ENCODE results near the gene TC2N. TPM values are rescaled to one million over a fixed set of nuclear protein-coding genes. Genes with fewer than 3 reads are reported as not detected.
A peak's percentile ranks its signal among the peaks of the same experiment; 100 is the strongest.

The TC2N gene
- total and polyA plus RNA-seq, 9 of the 15 experiments (the other 6 are each of a cell fraction or from before 2014, with no cell fraction given) = 2.0 to 12.5 (median 7.3) TPM

DNA sequence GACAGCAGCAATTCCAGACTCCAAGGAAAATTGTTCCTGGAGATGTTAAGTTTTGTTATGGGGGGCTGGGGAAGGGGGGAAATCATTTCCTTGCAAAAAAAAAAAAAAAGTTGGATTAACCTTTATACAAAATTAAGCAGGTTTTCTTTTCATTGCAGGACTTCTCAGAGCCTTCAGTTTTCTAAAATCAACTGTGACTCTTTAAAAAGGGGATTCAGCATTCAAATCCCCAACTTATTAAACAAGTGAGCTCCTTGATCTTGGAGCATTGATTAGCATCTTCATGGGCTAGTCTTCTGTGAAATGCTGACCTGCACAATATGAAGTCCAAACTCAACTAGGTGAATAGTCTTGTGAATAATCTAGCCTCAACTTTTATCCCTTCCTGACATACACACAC lies 7.1 kb downstream of the TC2N start (continued):
- TF ChIP-seq, protein P1, sequence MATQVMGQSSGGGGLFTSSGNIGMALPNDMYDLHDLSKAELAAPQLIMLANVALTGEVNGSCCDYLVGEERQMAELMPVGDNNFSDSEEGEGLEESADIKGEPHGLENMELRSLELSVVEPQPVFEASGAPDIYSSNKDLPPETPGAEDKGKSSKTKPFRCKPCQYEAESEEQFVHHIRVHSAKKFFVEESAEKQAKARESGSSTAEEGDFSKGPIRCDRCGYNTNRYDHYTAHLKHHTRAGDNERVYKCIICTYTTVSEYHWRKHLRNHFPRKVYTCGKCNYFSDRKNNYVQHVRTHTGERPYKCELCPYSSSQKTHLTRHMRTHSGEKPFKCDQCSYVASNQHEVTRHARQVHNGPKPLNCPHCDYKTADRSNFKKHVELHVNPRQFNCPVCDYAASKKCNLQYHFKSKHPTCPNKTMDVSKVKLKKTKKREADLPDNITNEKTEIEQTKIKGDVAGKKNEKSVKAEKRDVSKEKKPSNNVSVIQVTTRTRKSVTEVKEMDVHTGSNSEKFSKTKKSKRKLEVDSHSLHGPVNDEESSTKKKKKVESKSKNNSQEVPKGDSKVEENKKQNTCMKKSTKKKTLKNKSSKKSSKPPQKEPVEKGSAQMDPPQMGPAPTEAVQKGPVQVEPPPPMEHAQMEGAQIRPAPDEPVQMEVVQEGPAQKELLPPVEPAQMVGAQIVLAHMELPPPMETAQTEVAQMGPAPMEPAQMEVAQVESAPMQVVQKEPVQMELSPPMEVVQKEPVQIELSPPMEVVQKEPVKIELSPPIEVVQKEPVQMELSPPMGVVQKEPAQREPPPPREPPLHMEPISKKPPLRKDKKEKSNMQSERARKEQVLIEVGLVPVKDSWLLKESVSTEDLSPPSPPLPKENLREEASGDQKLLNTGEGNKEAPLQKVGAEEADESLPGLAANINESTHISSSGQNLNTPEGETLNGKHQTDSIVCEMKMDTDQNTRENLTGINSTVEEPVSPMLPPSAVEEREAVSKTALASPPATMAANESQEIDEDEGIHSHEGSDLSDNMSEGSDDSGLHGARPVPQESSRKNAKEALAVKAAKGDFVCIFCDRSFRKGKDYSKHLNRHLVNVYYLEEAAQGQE (IDR thresholded peaks at IDR 0.05; ENCODE audit: borderline replicate concordance) = no peak
- TF ChIP-seq, protein P1 (CRISPR knock-in tag; IDR thresholded peaks at IDR 0.05; ENCODE audit: low read depth) = no peak
- TF ChIP-seq ZNF239 (CRISPR knock-in tag; IDR thresholded peaks at IDR 0.05) (peak; percentile 93), PRMT5 (CRISPR knock-in tag; IDR thresholded peaks at IDR 0.05) (no peak), MTA2 (IDR thresholded peaks at IDR 0.05; ENCODE audit: low read depth) (no peak), ZNF75A (CRISPR knock-in tag; IDR thresholded peaks at IDR 0.05) (no peak), CSDE1 (IDR thresholded peaks at IDR 0.05) (no peak), OTX1 (CRISPR knock-in tag; IDR thresholded peaks at IDR 0.05) (no peak), ZNF174 (CRISPR knock-in tag; IDR thresholded peaks at IDR 0.05) (no peak)
- TF ChIP-seq, protein P2, sequence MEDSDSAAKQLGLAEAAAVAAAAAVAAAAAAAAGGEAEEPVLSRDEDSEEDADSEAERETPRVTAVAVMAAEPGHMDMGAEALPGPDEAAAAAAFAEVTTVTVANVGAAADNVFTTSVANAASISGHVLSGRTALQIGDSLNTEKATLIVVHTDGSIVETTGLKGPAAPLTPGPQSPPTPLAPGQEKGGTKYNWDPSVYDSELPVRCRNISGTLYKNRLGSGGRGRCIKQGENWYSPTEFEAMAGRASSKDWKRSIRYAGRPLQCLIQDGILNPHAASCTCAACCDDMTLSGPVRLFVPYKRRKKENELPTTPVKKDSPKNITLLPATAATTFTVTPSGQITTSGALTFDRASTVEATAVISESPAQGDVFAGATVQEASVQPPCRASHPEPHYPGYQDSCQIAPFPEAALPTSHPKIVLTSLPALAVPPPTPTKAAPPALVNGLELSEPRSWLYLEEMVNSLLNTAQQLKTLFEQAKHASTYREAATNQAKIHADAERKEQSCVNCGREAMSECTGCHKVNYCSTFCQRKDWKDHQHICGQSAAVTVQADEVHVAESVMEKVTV (CRISPR knock-in tag; IDR thresholded peaks at IDR 0.05) = no peak
